ENCODE data around the gene PYY.

DNA sequence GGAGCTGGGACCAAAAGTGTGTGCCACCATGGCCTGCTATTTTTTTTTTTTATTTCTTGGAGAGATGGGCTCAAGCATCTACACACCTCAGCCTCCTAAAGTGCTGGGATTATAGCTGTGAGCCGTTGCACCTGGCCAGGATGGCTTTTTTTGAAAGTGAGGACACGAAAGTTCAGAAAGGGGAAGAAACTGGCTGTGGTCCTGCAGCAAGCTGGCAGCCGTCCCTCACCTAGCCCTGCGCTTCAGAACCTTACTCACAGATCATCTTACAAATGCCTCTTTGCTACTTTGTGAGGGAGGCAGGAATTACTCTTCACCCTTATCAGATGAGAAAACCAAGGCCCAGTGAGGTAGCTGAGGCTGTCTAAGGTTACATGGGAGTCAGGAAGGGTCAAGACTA lies 7.0 kb downstream of the PYY start:
- TF ChIP-seq EP300 (IDR thresholded peaks at IDR 0.05; ENCODE audit: borderline replicate concordance) (no peak), TCF12 (IDR thresholded peaks at IDR 0.05; ENCODE audit: low read depth) (no peak), FOXM1 (IDR thresholded peaks at IDR 0.05; ENCODE audit: borderline replicate concordance, low read depth) (no peak), RAD21 (IDR thresholded peaks at IDR 0.05; ENCODE audit: low read depth) (no peak), CEBPB (IDR thresholded peaks at IDR 0.05) (no peak), ZBTB7A (IDR thresholded peaks at IDR 0.05; ENCODE audit: low read depth) (no peak), YY1 (IDR thresholded peaks at IDR 0.05; ENCODE audit: low read depth) (no peak), EGR1 (IDR thresholded peaks at IDR 0.05) (no peak), NFIC (IDR thresholded peaks at IDR 0.05) (no peak)
- TF ChIP-seq, protein P1, sequence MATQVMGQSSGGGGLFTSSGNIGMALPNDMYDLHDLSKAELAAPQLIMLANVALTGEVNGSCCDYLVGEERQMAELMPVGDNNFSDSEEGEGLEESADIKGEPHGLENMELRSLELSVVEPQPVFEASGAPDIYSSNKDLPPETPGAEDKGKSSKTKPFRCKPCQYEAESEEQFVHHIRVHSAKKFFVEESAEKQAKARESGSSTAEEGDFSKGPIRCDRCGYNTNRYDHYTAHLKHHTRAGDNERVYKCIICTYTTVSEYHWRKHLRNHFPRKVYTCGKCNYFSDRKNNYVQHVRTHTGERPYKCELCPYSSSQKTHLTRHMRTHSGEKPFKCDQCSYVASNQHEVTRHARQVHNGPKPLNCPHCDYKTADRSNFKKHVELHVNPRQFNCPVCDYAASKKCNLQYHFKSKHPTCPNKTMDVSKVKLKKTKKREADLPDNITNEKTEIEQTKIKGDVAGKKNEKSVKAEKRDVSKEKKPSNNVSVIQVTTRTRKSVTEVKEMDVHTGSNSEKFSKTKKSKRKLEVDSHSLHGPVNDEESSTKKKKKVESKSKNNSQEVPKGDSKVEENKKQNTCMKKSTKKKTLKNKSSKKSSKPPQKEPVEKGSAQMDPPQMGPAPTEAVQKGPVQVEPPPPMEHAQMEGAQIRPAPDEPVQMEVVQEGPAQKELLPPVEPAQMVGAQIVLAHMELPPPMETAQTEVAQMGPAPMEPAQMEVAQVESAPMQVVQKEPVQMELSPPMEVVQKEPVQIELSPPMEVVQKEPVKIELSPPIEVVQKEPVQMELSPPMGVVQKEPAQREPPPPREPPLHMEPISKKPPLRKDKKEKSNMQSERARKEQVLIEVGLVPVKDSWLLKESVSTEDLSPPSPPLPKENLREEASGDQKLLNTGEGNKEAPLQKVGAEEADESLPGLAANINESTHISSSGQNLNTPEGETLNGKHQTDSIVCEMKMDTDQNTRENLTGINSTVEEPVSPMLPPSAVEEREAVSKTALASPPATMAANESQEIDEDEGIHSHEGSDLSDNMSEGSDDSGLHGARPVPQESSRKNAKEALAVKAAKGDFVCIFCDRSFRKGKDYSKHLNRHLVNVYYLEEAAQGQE (IDR thresholded peaks at IDR 0.05; ENCODE audit: low read depth) = no peak

All from Ishikawa (cell line).